H9 (cell line): ENCODE results near the gene GRAMD1B. TPM values are rescaled to one million over a fixed set of nuclear protein-coding genes. Genes with fewer than 3 reads are reported as not detected.

Experiments
- DNase-seq: peaks from one replicate; pipeline ENCODE4 v3.0.0-alpha.2; 2017
- H2AFZ ChIP-seq: one replicate; pipeline ENCODE4 v1.6.1; 2013; ENCODE audit warnings: mild to moderate bottlenecking, low read length, control low read depth, moderate library complexity
- H2AK5ac ChIP-seq: 2 replicates; pipeline ENCODE4 v1.6.1; 2013; ENCODE audit warnings: low read length, control low read depth, mixed read lengths; ENCODE audit not compliant: insufficient read length
- H2BK120ac ChIP-seq: one replicate; pipeline ENCODE4 v1.6.1; 2013; ENCODE audit warnings: low read depth, mild to moderate bottlenecking, low read length, control low read depth, inconsistent platforms; ENCODE audit not compliant: poor library complexity, severe bottlenecking
- H2BK12ac ChIP-seq: 2 replicates; pipeline ENCODE4 v1.6.1; 2013; ENCODE audit warnings: low read length, control low read depth, mixed read lengths, low read depth; ENCODE audit not compliant: insufficient read length
- H2BK15ac ChIP-seq: 2 replicates; pipeline ENCODE4 v1.6.1; 2013; ENCODE audit warnings: low read depth, low read length, control low read depth
- H2BK20ac ChIP-seq: one replicate; pipeline ENCODE4 v1.6.1; 2013; ENCODE audit warnings: low read depth, mild to moderate bottlenecking, low read length, control low read depth, inconsistent platforms; ENCODE audit not compliant: poor library complexity, severe bottlenecking
- H2BK5ac ChIP-seq: 2 replicates; pipeline ENCODE4 v1.6.1; 2013; ENCODE audit warnings: low read length, control low read depth, mixed read lengths; ENCODE audit not compliant: insufficient read length
- H3K14ac ChIP-seq: 2 replicates; pipeline ENCODE4 v1.6.1; 2013; ENCODE audit warnings: low read length, control low read depth; ENCODE audit not compliant: insufficient read depth
- H3K18ac ChIP-seq: 2 replicates; pipeline ENCODE4 v1.6.1; 2013; ENCODE audit warnings: low read depth, mild to moderate bottlenecking, mixed read lengths, low read length, control low read depth; ENCODE audit not compliant: insufficient read length
- H3K23ac ChIP-seq: 2 replicates; pipeline ENCODE4 v1.6.1; 2013; ENCODE audit warnings: low read length, control low read depth, mixed read lengths, low read depth; ENCODE audit not compliant: insufficient read length
- H3K23me2 ChIP-seq: 2 replicates; pipeline ENCODE4 v1.6.1; 2013; ENCODE audit warnings: low read depth, mild to moderate bottlenecking, mixed read lengths, low read length, control low read depth; ENCODE audit not compliant: insufficient read length, poor library complexity, severe bottlenecking
- H3K27ac ChIP-seq: 2 replicates; pipeline ENCODE4 v1.5.1; 2013; ENCODE audit warnings: low read length, control low read depth, mixed read lengths, low read depth; ENCODE audit not compliant: insufficient read length
- H3K27me3 ChIP-seq: 2 replicates; pipeline ENCODE4 v1.6.1; 2013; ENCODE audit warnings: low read length, control low read depth, inconsistent platforms; ENCODE audit not compliant: insufficient read depth
- H3K4ac ChIP-seq: 2 replicates; pipeline ENCODE4 v1.6.1; 2013; ENCODE audit warnings: low read depth, mild to moderate bottlenecking, control low read depth, inconsistent platforms, low read length, moderate library complexity
- H3K4me1 ChIP-seq: 2 replicates; pipeline ENCODE4 v1.6.1; 2013; ENCODE audit warnings: low read length, control low read depth, inconsistent platforms; ENCODE audit not compliant: insufficient read depth
- H3K4me2 ChIP-seq: 2 replicates; pipeline ENCODE4 v1.6.1; 2013; ENCODE audit warnings: low read length, control low read depth, mixed read lengths; ENCODE audit not compliant: insufficient read length, insufficient read depth
- H3K56ac ChIP-seq: 2 replicates; pipeline ENCODE4 v1.6.1; 2013; ENCODE audit warnings: low read depth, mild to moderate bottlenecking, mixed read lengths, low read length, control low read depth; ENCODE audit not compliant: insufficient read length
- H3K79me1 ChIP-seq: 2 replicates; pipeline ENCODE4 v1.6.1; 2013; ENCODE audit warnings: low read depth, mild to moderate bottlenecking, moderate library complexity, low read length, control low read depth, inconsistent platforms; ENCODE audit not compliant: insufficient read depth, poor library complexity, severe bottlenecking
- H3K79me2 ChIP-seq: 2 replicates; pipeline ENCODE4 v1.6.1; 2013; ENCODE audit warnings: low read length, control low read depth, inconsistent platforms; ENCODE audit not compliant: insufficient read depth
- H3K9ac ChIP-seq: 2 replicates; pipeline ENCODE4 v1.6.1; 2013; ENCODE audit warnings: low read length, control low read depth, mixed read lengths; ENCODE audit not compliant: insufficient read length; ENCODE audit errors: extremely low read depth
- H3K9me3 ChIP-seq: one replicate; pipeline ENCODE4 v1.6.1; 2013; ENCODE audit warnings: low read depth, low read length, inconsistent platforms; ENCODE audit not compliant: control insufficient read depth
- H3T11ph ChIP-seq: one replicate; pipeline ENCODE4 v1.6.1; 2013; ENCODE audit warnings: mild to moderate bottlenecking, low read length, control low read depth, inconsistent platforms
- H4K20me1 ChIP-seq: one replicate; pipeline ENCODE4 v1.6.1; 2013; ENCODE audit not compliant: control insufficient read depth, insufficient read length, insufficient read depth
- H4K5ac ChIP-seq: 2 replicates; pipeline ENCODE4 v1.6.1; 2013; ENCODE audit warnings: low read depth, mild to moderate bottlenecking, mixed read lengths, low read length, control low read depth; ENCODE audit not compliant: insufficient read length
- H4K8ac ChIP-seq: replicated peaks from 2 replicates; pipeline ENCODE4 v1.6.1; 2013; ENCODE audit warnings: low read length, control low read depth, mixed read lengths, low read depth; ENCODE audit not compliant: insufficient read length
- H4K91ac ChIP-seq: 2 replicates; pipeline ENCODE4 v1.6.1; 2013; ENCODE audit warnings: low read depth, mild to moderate bottlenecking, moderate library complexity, mixed read lengths, low read length, control low read depth; ENCODE audit not compliant: insufficient read length
- H3K27ac Mint-ChIP-seq, 3 experiments: 2 replicates in 2 of 3; 3 replicates in 1 of 3; pipeline ENCODE4 v1.8.0; 2020 to 2021; ENCODE audit warnings: mixed read lengths in 3 of 3, mild to moderate bottlenecking in 1 of 3, moderate library complexity in 1 of 3
- H3K27me3 Mint-ChIP-seq: 2 replicates; pipeline ENCODE4 v1.8.0; 2021; ENCODE audit warnings: low read depth, mild to moderate bottlenecking, moderate library complexity, mixed read lengths
- H3K36me3 Mint-ChIP-seq, 3 experiments: 2 replicates in 2 of 3; 3 replicates in 1 of 3; pipeline ENCODE4 v1.8.0; 2020 to 2021; ENCODE audit warnings: low read depth in 3 of 3, mixed read lengths in 3 of 3; ENCODE audit not compliant: insufficient read depth in 1 of 3
- H3K4me1 Mint-ChIP-seq, 2 experiments: 2 replicates each; pipeline ENCODE4 v1.8.0; 2020; ENCODE audit warnings: mixed read lengths in 2 of 2
- H3K4me3 Mint-ChIP-seq, 2 experiments: 2 replicates in 1 of 2; 3 replicates in 1 of 2; pipeline ENCODE4 v1.8.0; 2020 to 2021; ENCODE audit warnings: mild to moderate bottlenecking in 2 of 2, mixed read lengths in 2 of 2, moderate library complexity in 1 of 2
- H3K9me3 Mint-ChIP-seq, 2 experiments: 2 replicates in 1 of 2; 3 replicates in 1 of 2; pipeline ENCODE4 v1.8.0; 2020; ENCODE audit warnings: mild to moderate bottlenecking in 2 of 2, mixed read lengths in 2 of 2, moderate library complexity in 1 of 2
- WGBS: extraction: QIAGEN DNeasy Blood & Tissue Kit; methylation state at CpG from one replicate; pipeline ENCODE4 v1.1.7; 2013; ENCODE audit warnings: missing lambda C conversion rate, low lambda C conversion rate, mixed read lengths; ENCODE audit not compliant: insufficient read length; ENCODE audit errors: extremely low coverage; 5-methylcytosine and 5-hydroxymethylcytosine counted together
- total RNA-seq: library from RNA; stranded (reverse); gene quantifications from 2 replicates; pipeline ENCODE4 v1.2.1, GENCODE V29; 2021
- TF ChIP-seq, protein P1 (sequence below): fragments of 200-600 bp; sonication (generic); conservative IDR thresholded peaks from 3 replicates; pipeline ENCODE4 v1.8.0; 2021; ENCODE audit warnings: antibody characterized with exemption, mild to moderate bottlenecking

Gene GRAMD1B
- total RNA-seq, 1 experiment from 2014 or later, result 25.9 TPM

DNA sequence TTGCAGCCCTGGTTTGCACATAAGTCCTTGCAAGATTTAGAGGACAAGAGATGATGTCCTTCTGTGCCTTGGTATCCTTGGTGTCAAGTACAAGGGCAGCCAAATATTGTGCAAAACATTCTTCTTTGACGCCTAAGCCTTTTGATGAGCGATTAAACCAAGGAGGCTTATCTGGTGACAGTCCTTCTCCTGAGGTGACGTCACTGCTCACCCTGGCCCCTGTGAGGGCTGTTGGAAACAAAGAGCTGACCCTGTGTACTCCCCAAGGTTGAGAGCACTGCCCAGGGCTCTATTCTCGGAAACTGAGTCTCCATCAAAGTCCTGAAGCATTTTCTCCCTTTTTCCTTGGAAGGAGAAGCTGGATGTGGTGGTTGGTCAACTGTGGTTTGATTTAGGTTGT lies 4.7 kb upstream of the GRAMD1B start:
- no peak overlapping the region for H4K5ac ChIP-seq
- no peak overlapping the region for H2AFZ ChIP-seq
- H2BK15ac ChIP-seq, result no peak overlapping the region
- no peaks in the 10 kb centered on the region for H3K9me3 ChIP-seq
- no peak overlapping the region for H4K8ac ChIP-seq
- H3K23me2 ChIP-seq, result no peaks in the 10 kb centered on the region
- no peak overlapping the region for H3K27ac Mint-ChIP-seq
- H3T11ph ChIP-seq, result no peak overlapping the region
- H3K4ac ChIP-seq, result no peak overlapping the region
- no peak overlapping the region for H3K9ac ChIP-seq
- H3K18ac ChIP-seq, result no peak overlapping the region
- no peak for DNase-seq
- peaks cover 31 to 32% of the 10 kb centered on the region in 2 experiments for H3K4me1 Mint-ChIP-seq
- H3K79me2 ChIP-seq, result no peaks in the 10 kb centered on the region
- no peaks in the 10 kb centered on the region for H4K20me1 ChIP-seq
- no peak overlapping the region for H3K4me3 Mint-ChIP-seq
- H2AK5ac ChIP-seq, result no peak overlapping the region
- peaks cover 82% of the 10 kb centered on the region for H3K27me3 Mint-ChIP-seq
- H2BK12ac ChIP-seq, result no peak overlapping the region
- no peak overlapping the region for H3K4me2 ChIP-seq
- no peak overlapping the region for H3K56ac ChIP-seq
- H2BK120ac ChIP-seq, result no peak overlapping the region
- 0 out of 2 replicates have a peak, but pooled peaks cover 7% of the 10 kb centered on the region for H3K4me1 ChIP-seq
- no peak overlapping the region for H4K91ac ChIP-seq
- H3K14ac ChIP-seq, result no peak overlapping the region
- H2BK5ac ChIP-seq, result no peak overlapping the region
- H3K79me1 ChIP-seq, result no peaks in the 10 kb centered on the region
- no peak overlapping the region for H3K27ac ChIP-seq
- H3K9me3 Mint-ChIP-seq, result no peaks in the 10 kb centered on the region
- no peaks in the 10 kb centered on the region; the same call in 1 of the 2 replicates for H3K27me3 ChIP-seq
- H3K36me3 Mint-ChIP-seq, result no peaks in the 10 kb centered on the region
- no peak overlapping the region for H3K23ac ChIP-seq
- TF ChIP-seq, protein P1, sequence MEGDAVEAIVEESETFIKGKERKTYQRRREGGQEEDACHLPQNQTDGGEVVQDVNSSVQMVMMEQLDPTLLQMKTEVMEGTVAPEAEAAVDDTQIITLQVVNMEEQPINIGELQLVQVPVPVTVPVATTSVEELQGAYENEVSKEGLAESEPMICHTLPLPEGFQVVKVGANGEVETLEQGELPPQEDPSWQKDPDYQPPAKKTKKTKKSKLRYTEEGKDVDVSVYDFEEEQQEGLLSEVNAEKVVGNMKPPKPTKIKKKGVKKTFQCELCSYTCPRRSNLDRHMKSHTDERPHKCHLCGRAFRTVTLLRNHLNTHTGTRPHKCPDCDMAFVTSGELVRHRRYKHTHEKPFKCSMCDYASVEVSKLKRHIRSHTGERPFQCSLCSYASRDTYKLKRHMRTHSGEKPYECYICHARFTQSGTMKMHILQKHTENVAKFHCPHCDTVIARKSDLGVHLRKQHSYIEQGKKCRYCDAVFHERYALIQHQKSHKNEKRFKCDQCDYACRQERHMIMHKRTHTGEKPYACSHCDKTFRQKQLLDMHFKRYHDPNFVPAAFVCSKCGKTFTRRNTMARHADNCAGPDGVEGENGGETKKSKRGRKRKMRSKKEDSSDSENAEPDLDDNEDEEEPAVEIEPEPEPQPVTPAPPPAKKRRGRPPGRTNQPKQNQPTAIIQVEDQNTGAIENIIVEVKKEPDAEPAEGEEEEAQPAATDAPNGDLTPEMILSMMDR, result no peak
- no peak overlapping the region for H2BK20ac ChIP-seq
- WGBS, result no CpG with 5 or more reads among the region's 4 CpGs
